ENCODE results near the gene NUP188.

NUP188 gene

GRCh38 chr9:128947527-128948301, at the start of gene NUP188, which contains the start of gene DOLK:
Gene NUP188, plus strand, starts transcription at chr9:128947699. Its CDS starts 21 bp downstream, at chr9:128947720.
Gene DOLK, minus strand, starts transcription at chr9:128947603. Its CDS starts 300 bp downstream, at chr9:128947303.
- DNase-seq (ENCODE audit: low spot score), result peak; percentile 100

GRCh38 chr9:128898382-128898781, 49.1 kb upstream of the NUP188 start:
- no peak for DNase-seq (ENCODE audit: low spot score)

GRCh38 chr9:128898845-128899565, 48.5 kb upstream of the NUP188 start:
- DNase-seq (ENCODE audit: low spot score), result no peak

GRCh38 chr9:128899566-128900322, 47.8 kb upstream of the NUP188 start:
- DNase-seq (ENCODE audit: low spot score), result no peak

GRCh38 chr9:128901379-128901778, 46.1 kb upstream of the NUP188 start:
- DNase-seq (ENCODE audit: low spot score), result no peak

GRCh38 chr9:128901822-128902221, 45.7 kb upstream of the NUP188 start:
- no peak for DNase-seq (ENCODE audit: low spot score)

GRCh38 chr9:128902351-128903078, 45.0 kb upstream of the NUP188 start:
- DNase-seq (ENCODE audit: low spot score), result no peak

GRCh38 chr9:128903079-128903461, 44.4 kb upstream of the NUP188 start:
- DNase-seq (ENCODE audit: low spot score), result no peak

GRCh38 chr9:128903871-128904620, 43.5 kb upstream of the NUP188 start:
- DNase-seq (ENCODE audit: low spot score), result no peak

- no peak for DNase-seq (ENCODE audit: low spot score)
These were observed 41.5 kb upstream of the NUP188 start for GRCh38 chr9:128905964-128906363.

GRCh38 chr9:128906741-128907140, 40.8 kb upstream of the NUP188 start:
- no peak for DNase-seq (ENCODE audit: low spot score)

GRCh38 chr9:128908372-128908771, 39.1 kb upstream of the NUP188 start:
- no peak for DNase-seq (ENCODE audit: low spot score)

GRCh38 chr9:128909859-128910258, 37.6 kb upstream of the NUP188 start:
- DNase-seq (ENCODE audit: low spot score), result no peak

- DNase-seq (ENCODE audit: low spot score), result no peak
These were observed 36.6 kb upstream of the NUP188 start for GRCh38 chr9:128910906-128911305.

- peak; percentile 55 for DNase-seq (ENCODE audit: low spot score)
These were observed 35.9 kb upstream of the NUP188 start for GRCh38 chr9:128911529-128912035.

GRCh38 chr9:128912270-128912853, 35.1 kb upstream of the NUP188 start:
- DNase-seq (ENCODE audit: low spot score), result peak; percentile 54

GRCh38 chr9:128913048-128913900, 34.2 kb upstream of the NUP188 start:
- DNase-seq (ENCODE audit: low spot score), result no peak

GRCh38 chr9:128913995-128914772, 33.3 kb upstream of the NUP188 start:
- no peak for DNase-seq (ENCODE audit: low spot score)

GRCh38 chr9:128916204-128916603, 31.3 kb upstream of the NUP188 start:
- no peak for DNase-seq (ENCODE audit: low spot score)
